ENCODE measurements around the gene ADGRA1. TPM values are rescaled to one million over a fixed set of nuclear protein-coding genes. Genes with fewer than 3 reads are reported as not detected.

ADGRA1 gene
- total RNA-seq, result not detected

- no peaks in the 10 kb centered on the region for H3K9me3 Mint-ChIP-seq
- peak within 1 kb of the TSS in 1 of 2 donors; percentile 32 for H3K4me3 Mint-ChIP-seq
- H3K27me3 Mint-ChIP-seq (ENCODE audit: low read depth), result peaks cover 18% of the 10 kb centered on the region
- DNase-seq, result no peak
- ATAC-seq (replicated peaks in 1 of 2), result no peak
- no peaks in the 10 kb centered on the region for H3K4me1 Mint-ChIP-seq (ENCODE audit: low read depth)
- H3K27ac Mint-ChIP-seq, result no peak within 1 kb of the TSS
- no peaks in the 10 kb centered on the region for H3K36me3 Mint-ChIP-seq (ENCODE audit: insufficient read depth in 2 of 2)
Measured at GRCh38 chr10:133087679-133088178, at the start of gene ADGRA1. ADGRA1 (plus strand) TSS chr10:133087924; CDS start chr10:133088910, 986 bp downstream.

DNA sequence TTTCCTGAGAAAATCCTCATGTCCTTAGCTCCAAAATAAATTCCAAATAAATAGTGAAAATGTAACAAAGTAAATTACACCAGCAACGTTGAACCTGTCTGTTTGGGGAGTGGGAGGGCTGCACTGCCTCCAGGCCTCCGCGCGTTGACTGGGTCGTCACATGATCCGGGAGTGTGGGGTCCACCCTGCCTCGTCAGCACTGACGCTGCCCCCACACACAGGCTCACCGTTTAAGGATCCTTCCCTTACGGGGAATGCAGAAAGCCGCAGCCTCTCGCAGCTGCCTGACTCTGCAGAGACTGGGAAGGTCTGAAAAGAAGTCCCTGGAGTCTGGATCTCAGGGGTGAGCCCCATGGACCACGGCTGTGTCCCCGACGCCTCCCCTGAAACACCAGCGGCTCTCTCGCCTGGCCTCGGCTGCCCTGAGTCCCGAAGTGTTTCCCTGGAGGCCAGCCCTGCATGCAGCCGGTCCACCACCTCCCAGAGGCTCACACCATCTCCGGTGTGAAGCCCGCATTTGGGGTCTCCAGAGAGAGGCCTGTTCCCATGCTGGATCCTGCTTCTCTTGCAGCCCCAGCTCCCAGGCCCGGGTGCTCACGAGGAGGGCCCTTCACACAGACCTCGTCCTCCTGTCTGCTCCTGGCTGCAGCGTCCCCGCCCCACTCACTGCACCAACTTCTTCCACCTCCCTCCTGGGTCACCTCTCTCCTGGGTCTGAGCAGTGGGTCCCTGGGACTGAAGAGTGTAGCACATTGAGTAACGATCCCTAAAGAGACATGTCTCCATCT, 49.5 kb upstream of the ADGRA1 start:
- H3K27ac Mint-ChIP-seq, result no peak overlapping the region
- ATAC-seq (replicated peaks in 1 of 2) (no peak), DNase-seq (no peak)
- H3K27me3 Mint-ChIP-seq (ENCODE audit: low read depth), result no peaks in the 10 kb centered on the region
- H3K4me3 Mint-ChIP-seq, result no peak overlapping the region
- no peaks in the 10 kb centered on the region for H3K36me3 Mint-ChIP-seq (ENCODE audit: insufficient read depth in 2 of 2)
- no peaks in the 10 kb centered on the region for H3K9me3 Mint-ChIP-seq
- no peaks in the 10 kb centered on the region for H3K4me1 Mint-ChIP-seq (ENCODE audit: low read depth)

- no peak for ATAC-seq (replicated peaks in 1 of 2)
- Mint-ChIP-seq H3K9me3 (no peaks in the 10 kb centered on the region), H3K4me1 (ENCODE audit: low read depth) (no peaks in the 10 kb centered on the region), H3K27ac (no peak overlapping the region), H3K36me3 (ENCODE audit: insufficient read depth in 2 of 2) (no peaks in the 10 kb centered on the region), H3K4me3 (no peak overlapping the region), H3K27me3 (ENCODE audit: low read depth) (no peaks in the 10 kb centered on the region)
- no peak for DNase-seq
Measured at GRCh38 chr10:133039107-133039802, 48.5 kb upstream of the ADGRA1 start.

DNA sequence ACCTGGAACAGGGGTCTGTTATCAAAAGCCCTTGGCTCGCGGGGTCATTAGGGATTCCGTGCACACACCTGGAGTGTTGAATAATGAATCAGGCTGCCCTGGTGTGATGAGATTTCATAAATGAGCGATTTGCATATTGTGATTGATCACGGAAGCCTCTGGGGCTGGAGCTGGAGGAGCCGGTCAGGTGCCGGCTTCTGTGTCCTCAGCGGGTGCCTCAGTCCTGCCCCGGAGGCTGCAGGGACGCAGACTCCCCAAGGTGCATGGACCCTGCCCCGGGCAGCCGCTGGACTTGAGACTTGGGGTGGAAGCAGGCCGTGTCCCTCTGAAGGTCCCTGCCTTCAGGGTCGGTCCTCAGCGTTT, 47.9 kb upstream of the ADGRA1 start:
- Mint-ChIP-seq H3K36me3 (ENCODE audit: insufficient read depth in 2 of 2) (no peaks in the 10 kb centered on the region), H3K4me3 (no peak overlapping the region), H3K27me3 (ENCODE audit: low read depth) (no peaks in the 10 kb centered on the region), H3K27ac (no peak overlapping the region), H3K9me3 (no peaks in the 10 kb centered on the region), H3K4me1 (ENCODE audit: low read depth) (no peaks in the 10 kb centered on the region)
- ATAC-seq (replicated peaks in 1 of 2) (no peak), DNase-seq (no peak)

DNA sequence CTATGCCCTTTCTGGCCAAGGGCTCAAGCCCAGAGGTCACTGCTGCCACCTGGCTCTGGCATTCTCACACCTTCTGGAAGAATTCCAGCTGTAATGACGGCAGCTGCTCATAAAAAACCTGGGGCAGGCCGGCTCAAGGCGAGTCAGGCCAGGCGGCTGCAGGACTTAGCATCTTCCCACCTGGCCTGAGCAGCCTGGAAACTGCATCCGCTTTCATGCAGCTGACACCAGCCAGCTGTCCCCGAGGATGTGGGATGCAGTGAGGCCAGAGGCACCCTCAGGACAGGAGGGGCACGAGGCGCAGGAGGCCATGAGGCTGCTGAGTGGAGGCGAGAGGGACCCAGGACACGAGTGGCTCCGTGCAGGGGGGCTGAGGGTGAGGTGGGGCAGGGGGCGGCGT, 47.5 kb upstream of the ADGRA1 start:
- ATAC-seq (replicated peaks in 1 of 2) (no peak), DNase-seq (no peak)
- Mint-ChIP-seq H3K27ac (no peak overlapping the region), H3K27me3 (ENCODE audit: low read depth) (no peaks in the 10 kb centered on the region), H3K4me3 (no peak overlapping the region), H3K36me3 (ENCODE audit: insufficient read depth in 2 of 2) (no peaks in the 10 kb centered on the region), H3K4me1 (ENCODE audit: low read depth) (no peaks in the 10 kb centered on the region), H3K9me3 (no peaks in the 10 kb centered on the region)

- Mint-ChIP-seq H3K4me1 (ENCODE audit: low read depth) (no peaks in the 10 kb centered on the region), H3K9me3 (no peaks in the 10 kb centered on the region), H3K27me3 (ENCODE audit: low read depth) (no peaks in the 10 kb centered on the region), H3K27ac (no peak overlapping the region), H3K36me3 (ENCODE audit: insufficient read depth in 2 of 2) (no peaks in the 10 kb centered on the region), H3K4me3 (no peak overlapping the region)
- DNase-seq (no peak), ATAC-seq (replicated peaks in 1 of 2) (no peak)
Measured at GRCh38 chr10:133041101-133041500, 46.6 kb upstream of the ADGRA1 start.

- no peak for ATAC-seq (replicated peaks in 1 of 2)
- no peaks in the 10 kb centered on the region for H3K36me3 Mint-ChIP-seq (ENCODE audit: insufficient read depth in 2 of 2)
Measured at GRCh38 chr10:133042061-133042460, 45.7 kb upstream of the ADGRA1 start.

DNA sequence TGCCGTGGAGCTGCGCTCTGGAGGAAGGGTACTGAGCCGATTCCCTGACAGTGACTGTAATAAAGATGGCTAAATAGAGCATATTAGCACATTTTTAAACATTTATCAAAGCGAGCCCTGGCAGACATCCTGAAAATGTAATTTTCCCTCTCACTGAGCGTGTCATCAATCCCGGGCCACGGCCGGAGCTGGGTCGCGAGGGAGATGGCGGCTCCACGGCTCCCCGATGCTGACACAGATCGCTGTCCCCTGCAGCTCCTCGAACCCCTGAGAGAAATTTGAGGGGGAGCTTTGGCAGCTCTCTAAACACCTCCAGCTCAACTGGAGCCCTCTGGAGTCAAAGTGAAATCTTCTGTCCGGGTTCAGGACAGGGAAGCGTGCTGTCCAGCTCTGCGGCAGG, 44.9 kb upstream of the ADGRA1 start:
- no peaks in the 10 kb centered on the region for H3K4me1 Mint-ChIP-seq (ENCODE audit: low read depth)
- DNase-seq (no peak), ATAC-seq (replicated peaks in 1 of 2) (no peak)
- no peaks in the 10 kb centered on the region for H3K36me3 Mint-ChIP-seq (ENCODE audit: insufficient read depth in 2 of 2)
- no peak overlapping the region for H3K27ac Mint-ChIP-seq
- H3K4me3 Mint-ChIP-seq, result no peak overlapping the region
- H3K9me3 Mint-ChIP-seq, result no peaks in the 10 kb centered on the region
- H3K27me3 Mint-ChIP-seq (ENCODE audit: low read depth), result no peaks in the 10 kb centered on the region

More at GRCh38 chr10:133042061-133042460, 45.7 kb upstream of the ADGRA1 start:
- no peaks in the 10 kb centered on the region for H3K27me3 Mint-ChIP-seq (ENCODE audit: low read depth)
- H3K9me3 Mint-ChIP-seq, result no peaks in the 10 kb centered on the region
- no peak for DNase-seq
- H3K27ac Mint-ChIP-seq, result no peak overlapping the region
- H3K4me1 Mint-ChIP-seq (ENCODE audit: low read depth), result no peaks in the 10 kb centered on the region
- H3K4me3 Mint-ChIP-seq, result no peak overlapping the region

- H3K4me3 Mint-ChIP-seq, result no peak overlapping the region
- no peak for ATAC-seq (replicated peaks in 1 of 2)
- H3K4me1 Mint-ChIP-seq (ENCODE audit: low read depth), result no peaks in the 10 kb centered on the region
Measured at GRCh38 chr10:133043541-133044225, 44.0 kb upstream of the ADGRA1 start.

DNA sequence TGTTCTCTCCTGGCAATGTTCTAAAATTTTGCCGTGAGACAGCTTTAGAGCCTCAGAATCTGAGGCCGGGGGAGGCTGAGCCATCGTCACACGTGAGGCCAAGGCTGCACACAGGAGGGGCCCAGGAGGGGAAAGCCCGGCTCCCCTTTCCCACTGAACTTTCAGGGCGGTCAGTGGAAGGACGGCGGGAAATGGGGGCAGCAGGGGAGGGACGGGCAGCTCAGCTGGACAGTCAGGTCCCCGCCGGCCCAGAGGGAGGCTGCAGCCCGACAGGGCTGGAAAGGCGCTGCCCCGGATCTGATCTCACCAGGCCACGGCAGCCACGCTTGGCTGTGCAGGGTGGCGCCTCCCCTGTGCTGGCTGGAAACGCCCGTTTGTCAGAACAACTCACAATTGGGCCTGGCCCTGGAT, 43.3 kb upstream of the ADGRA1 start:
- DNase-seq (no peak), ATAC-seq (replicated peaks in 1 of 2) (no peak)
- Mint-ChIP-seq H3K27ac (no peak overlapping the region), H3K9me3 (no peaks in the 10 kb centered on the region), H3K27me3 (ENCODE audit: low read depth) (no peaks in the 10 kb centered on the region), H3K4me1 (ENCODE audit: low read depth) (no peaks in the 10 kb centered on the region), H3K4me3 (no peak overlapping the region), H3K36me3 (ENCODE audit: insufficient read depth in 2 of 2) (no peaks in the 10 kb centered on the region)

More at GRCh38 chr10:133043541-133044225, 44.0 kb upstream of the ADGRA1 start:
- Mint-ChIP-seq H3K27ac (no peak overlapping the region), H3K9me3 (no peaks in the 10 kb centered on the region), H3K36me3 (ENCODE audit: insufficient read depth in 2 of 2) (no peaks in the 10 kb centered on the region), H3K27me3 (ENCODE audit: low read depth) (no peaks in the 10 kb centered on the region)
- no peak for DNase-seq

DNA sequence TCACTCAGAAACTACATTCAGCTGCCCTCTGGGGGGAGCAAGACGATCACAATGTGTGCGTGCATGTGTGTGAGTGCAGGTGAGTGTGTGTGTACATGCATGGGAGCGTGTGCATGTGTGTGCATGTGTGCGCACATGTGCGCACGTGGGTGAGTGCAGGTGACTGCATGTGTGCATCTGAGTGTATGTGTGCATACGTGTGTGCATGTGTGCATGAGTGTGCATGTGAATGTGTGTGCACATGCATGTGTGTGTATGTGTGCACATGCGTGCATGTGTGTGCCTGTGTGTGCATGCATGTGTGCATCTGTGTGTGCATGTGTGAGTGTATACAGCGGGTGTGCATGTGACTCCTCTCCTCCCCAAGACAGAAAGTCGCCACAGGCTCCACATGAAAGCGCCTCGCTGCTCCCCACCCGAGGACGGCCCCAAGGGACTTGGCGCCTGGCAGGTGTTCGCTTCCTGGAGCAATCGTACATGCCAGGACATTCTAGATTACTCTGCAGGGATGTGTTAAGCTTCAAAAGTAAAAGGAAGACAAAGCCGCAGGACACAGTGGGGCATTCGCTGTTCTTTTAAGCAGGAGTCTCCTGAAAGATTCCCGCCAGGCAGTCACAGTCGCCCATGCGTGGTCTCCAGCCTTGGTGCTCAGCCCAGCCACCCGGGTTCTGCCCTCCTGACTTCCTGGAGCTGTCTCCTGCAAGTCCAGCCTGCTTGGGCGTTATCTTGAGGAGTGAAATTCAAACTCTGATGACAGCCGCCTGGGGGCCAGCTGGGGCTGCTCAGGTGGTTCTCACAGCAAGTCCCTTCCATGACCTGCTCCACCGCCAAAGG, 42.0 kb upstream of the ADGRA1 start:
- no peak overlapping the region for H3K27ac Mint-ChIP-seq
- H3K4me3 Mint-ChIP-seq, result no peak overlapping the region
- H3K27me3 Mint-ChIP-seq (ENCODE audit: low read depth), result no peaks in the 10 kb centered on the region
- no peaks in the 10 kb centered on the region for H3K4me1 Mint-ChIP-seq (ENCODE audit: low read depth)
- no peaks in the 10 kb centered on the region for H3K9me3 Mint-ChIP-seq
- no peak for ATAC-seq (replicated peaks in 1 of 2)
- DNase-seq, result no peak
- no peaks in the 10 kb centered on the region for H3K36me3 Mint-ChIP-seq (ENCODE audit: insufficient read depth in 2 of 2)

DNA sequence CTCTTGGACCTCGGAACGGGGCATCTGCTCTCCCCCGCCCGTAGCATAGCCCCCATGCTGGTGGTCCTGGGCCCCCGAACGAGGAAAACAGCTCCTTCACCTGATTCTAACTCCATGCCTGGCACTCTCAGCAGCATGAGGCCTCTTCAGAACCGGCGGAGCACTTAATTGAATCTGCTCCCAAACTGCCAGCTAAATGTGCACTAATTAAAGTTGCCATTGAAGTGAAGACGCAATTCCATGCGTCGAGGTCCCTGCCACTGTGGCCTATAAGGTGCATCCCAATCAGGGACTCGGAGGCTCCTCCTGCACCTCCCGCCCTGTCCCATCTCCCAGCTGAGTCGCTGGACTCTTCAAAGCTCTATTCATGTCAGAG, 41.3 kb upstream of the ADGRA1 start:
- Mint-ChIP-seq H3K36me3 (ENCODE audit: insufficient read depth in 2 of 2) (no peaks in the 10 kb centered on the region), H3K27me3 (ENCODE audit: low read depth) (no peaks in the 10 kb centered on the region), H3K9me3 (no peaks in the 10 kb centered on the region), H3K4me1 (ENCODE audit: low read depth) (no peaks in the 10 kb centered on the region), H3K4me3 (no peak overlapping the region), H3K27ac (no peak overlapping the region)
- no peak for DNase-seq
- no peak for ATAC-seq (replicated peaks in 1 of 2)

Data from activated T-cell treated with anti-CD3 and anti-CD28 coated beads, Interleukin-2, amount 50 U/mL, for 72 hours (primary cell).